HG03025 (cell line): ENCODE measurements around the gene TRIM69.
"Not testable (repeated sequence)": the region's sequence is repeated elsewhere in the genome, so short reads cannot be mapped to it uniquely, and the experiment has no call there.

ENCODE experiments used
- ATAC-seq: cut with Tn5 transposase; IDR thresholded peaks from one replicate; pipeline ENCODE4 v1.9.1; 2021; ENCODE audit warnings: mild to moderate bottlenecking, moderate library complexity; ENCODE audit not compliant: unreplicated experiment, low FRiP score

The TRIM69 gene

GRCh38 chr15:44715142-44715796, 21.1 kb upstream of the TRIM69 start:
- ATAC-seq: no peak

- ATAC-seq: no peak
These were observed 20.5 kb upstream of the TRIM69 start for GRCh38 chr15:44715797-44716334.

- no peak for ATAC-seq
These were observed 19.2 kb upstream of the TRIM69 start for GRCh38 chr15:44716983-44717602.

GRCh38 chr15:44718180-44718926, 18.0 kb upstream of the TRIM69 start:
- no peak for ATAC-seq

GRCh38 chr15:44718927-44719292, 17.4 kb upstream of the TRIM69 start:
- no peak for ATAC-seq

GRCh38 chr15:44719293-44719999, 16.9 kb upstream of the TRIM69 start:
- peak; percentile 52 for ATAC-seq

GRCh38 chr15:44720000-44720435, 16.3 kb upstream of the TRIM69 start:
- ATAC-seq: not testable (repeated sequence)

GRCh38 chr15:44720460-44721176, 15.7 kb upstream of the TRIM69 start:
- ATAC-seq: no peak

GRCh38 chr15:44722011-44722410, 14.3 kb upstream of the TRIM69 start:
- no peak for ATAC-seq

GRCh38 chr15:44726136-44726535, 10.2 kb upstream of the TRIM69 start:
- ATAC-seq: no peak

GRCh38 chr15:44726568-44727484, 9.5 kb upstream of the TRIM69 start:
- no peak for ATAC-seq

- no peak for ATAC-seq
These were observed 8.7 kb upstream of the TRIM69 start for GRCh38 chr15:44727485-44728231.

- ATAC-seq: not testable (repeated sequence)
These were observed 8.1 kb upstream of the TRIM69 start for GRCh38 chr15:44728232-44728575.

GRCh38 chr15:44728576-44729407, 7.5 kb upstream of the TRIM69 start:
- ATAC-seq: peak; percentile 72

GRCh38 chr15:44729408-44730127, 6.8 kb upstream of the TRIM69 start:
- ATAC-seq: no peak

- ATAC-seq: no peak
These were observed 1.4 kb upstream of the TRIM69 start for GRCh38 chr15:44734839-44735481.
